CD4-positive, CD25-positive, alpha-beta regulatory T cell (primary cell): ENCODE data around the gene SLC10A7. TPM values are rescaled to one million over a fixed set of nuclear protein-coding genes. Genes with fewer than 3 reads are reported as not detected.

Experiments
- ATAC-seq, 2 donors: fragments of 150-1000 bp; cut with Tn5 transposase; one replicate each; pipeline ENCODE4 v1.10.0; 2021; ENCODE audit warnings: low read depth in 2 of 2, moderate number of reproducible peaks in 2 of 2, moderate library complexity in 1 of 2
- DNase-seq, 3 donors: peaks; one replicate each; pipeline versions ENCODE4 v3.0.0 to v3.0.0-alpha.2; 2012 to 2022; ENCODE audit warnings: mixed read lengths in 1 of 3
- H3K27ac ChIP-seq: one replicate; pipeline ENCODE4 v1.7.0; 2013; ENCODE audit warnings: mild to moderate bottlenecking, low read length; ENCODE audit not compliant: insufficient read depth, poor library complexity, severe bottlenecking
- H3K27me3 ChIP-seq: one replicate; pipeline ENCODE4 v1.7.0; 2013; ENCODE audit warnings: low read length; ENCODE audit not compliant: control insufficient read depth, insufficient read depth
- H3K36me3 ChIP-seq: one replicate; pipeline ENCODE4 v1.7.0; 2013; ENCODE audit warnings: mild to moderate bottlenecking, low read length, moderate library complexity; ENCODE audit not compliant: control insufficient read depth, insufficient read depth
- H3K4me1 ChIP-seq: 2 replicates; pipeline ENCODE4 v1.7.0; 2013; ENCODE audit warnings: mild to moderate bottlenecking, low read length; ENCODE audit not compliant: insufficient read depth, control insufficient read depth, poor library complexity, severe bottlenecking
- H3K4me3 ChIP-seq: one replicate; pipeline ENCODE4 v1.7.0; 2013; ENCODE audit warnings: low read depth, mild to moderate bottlenecking, low read length, moderate library complexity
- H3K9me3 ChIP-seq, 2 experiments: 1 replicate in 1 of 2; 2 replicates in 1 of 2; pipeline ENCODE4 v1.7.0; 2013; ENCODE audit warnings: low read length in 2 of 2, mild to moderate bottlenecking in 1 of 2, moderate library complexity in 1 of 2; ENCODE audit not compliant: control insufficient read depth in 2 of 2
- H3K27ac Mint-ChIP-seq, 3 donors: one replicate each; pipeline ENCODE4 v1.8.0; 2020 to 2022; ENCODE audit warnings: mild to moderate bottlenecking in 3 of 3, mixed read lengths in 3 of 3, moderate library complexity in 2 of 3
- H3K27me3 Mint-ChIP-seq: one replicate; pipeline ENCODE4 v1.8.0; 2022; ENCODE audit warnings: mild to moderate bottlenecking, mixed read lengths
- H3K36me3 Mint-ChIP-seq: one replicate; pipeline ENCODE4 v1.8.0; 2020; ENCODE audit warnings: mixed read lengths
- H3K4me1 Mint-ChIP-seq, 4 donors: one replicate each; pipeline ENCODE4 v1.8.0; 2020 to 2022; ENCODE audit warnings: mixed read lengths in 4 of 4, mild to moderate bottlenecking in 1 of 4
- H3K4me3 Mint-ChIP-seq, 4 donors: one replicate each; pipeline ENCODE4 v1.8.0; 2020 to 2022; ENCODE audit warnings: mild to moderate bottlenecking in 4 of 4, mixed read lengths in 4 of 4, moderate library complexity in 3 of 4
- H3K9me3 Mint-ChIP-seq, 7 donors: one replicate each; pipeline ENCODE4 v1.8.0; 2020 to 2022; ENCODE audit warnings: mixed read lengths in 7 of 7, mild to moderate bottlenecking in 3 of 7, moderate library complexity in 2 of 7
- polyA plus RNA-seq, 4 donors: library from polyadenylated mRNA; unstranded; fragments of 300-500 nt; fragmentation: Illumina TruSeq; gene quantifications; one replicate each; pipeline ENCODE4 v1.2.3, GENCODE V29; 2021
- total RNA-seq: library from RNA; stranded (reverse); gene quantifications from one replicate; pipeline ENCODE4 v1.2.3, GENCODE V29; 2022

The SLC10A7 gene
- total and polyA plus RNA-seq, 5 donors from 2014 or later, result 8.6 to 24.1 (median 10.4) TPM

- no peaks in the 10 kb centered on the region for H3K36me3 Mint-ChIP-seq
- no peaks in the 10 kb centered on the region for H3K27me3 Mint-ChIP-seq
- no peaks in the 10 kb centered on the region for H3K36me3 ChIP-seq
- H3K4me1 Mint-ChIP-seq, result peaks cover 0 to 20% (median 6%) of the 10 kb centered on the region in 4 donors
- H3K27ac ChIP-seq, result no peak overlapping the region
- H3K27ac Mint-ChIP-seq, result no peak overlapping the region
- DNase-seq (peak; percentile 7 to 53 (median 24)), ATAC-seq (peak; percentile 46 to 54)
- H3K4me3 ChIP-seq, result peak overlapping the region; percentile 53
- H3K9me3 ChIP-seq, result no peaks in the 10 kb centered on the region
- H3K4me3 Mint-ChIP-seq, result peak overlapping the region; percentile 13 to 72 (median 45)
- no peaks in the 10 kb centered on the region for H3K27me3 ChIP-seq
- H3K4me1 ChIP-seq, result peaks cover 10% of the 10 kb centered on the region
- H3K9me3 Mint-ChIP-seq, result no peaks in the 10 kb centered on the region
Observed at GRCh38 chr4:146243141-146243882, 278.4 kb downstream of the SLC10A7 start.

- no peak overlapping the region for H3K4me3 Mint-ChIP-seq
- H3K36me3 ChIP-seq, result no peaks in the 10 kb centered on the region
- H3K9me3 ChIP-seq, result no peaks in the 10 kb centered on the region
- no peaks in the 10 kb centered on the region for H3K36me3 Mint-ChIP-seq
- no peak overlapping the region for H3K27ac ChIP-seq
- H3K4me1 Mint-ChIP-seq, result peaks cover 0 to 11% (median 5%) of the 10 kb centered on the region in 4 donors
- peaks cover 1% of the 10 kb centered on the region for H3K27me3 ChIP-seq
- no peak for ATAC-seq
- H3K9me3 Mint-ChIP-seq, result no peaks in the 10 kb centered on the region
- DNase-seq, result no peak
- H3K4me3 ChIP-seq, result no peak overlapping the region
- H3K27me3 Mint-ChIP-seq, result peaks cover 6% of the 10 kb centered on the region
- H3K4me1 ChIP-seq, result peaks cover 3% of the 10 kb centered on the region
- H3K27ac Mint-ChIP-seq, result no peak overlapping the region
Observed at GRCh38 chr4:146238107-146238506, 283.6 kb downstream of the SLC10A7 start.

- Histone ChIP-seq H3K36me3 (no peaks in the 10 kb centered on the region), H3K9me3 (no peaks in the 10 kb centered on the region), H3K27ac (no peak overlapping the region), H3K4me1 (no peaks in the 10 kb centered on the region), H3K27me3 (peaks cover 1% of the 10 kb centered on the region), H3K4me3 (no peak overlapping the region)
- H3K36me3 Mint-ChIP-seq, result no peaks in the 10 kb centered on the region
- H3K27ac Mint-ChIP-seq, result no peak overlapping the region
- no peak for ATAC-seq
- H3K4me3 Mint-ChIP-seq, result no peak overlapping the region
- peaks cover 0 to under 1% (median 0%) of the 10 kb centered on the region in 7 donors for H3K9me3 Mint-ChIP-seq
- no peak for DNase-seq
- H3K27me3 Mint-ChIP-seq, result peaks cover 10% of the 10 kb centered on the region
- H3K4me1 Mint-ChIP-seq, result peaks cover 0 to 5% (median 3%) of the 10 kb centered on the region in 4 donors
Observed at GRCh38 chr4:146237092-146237491, 284.6 kb downstream of the SLC10A7 start.

DNA sequence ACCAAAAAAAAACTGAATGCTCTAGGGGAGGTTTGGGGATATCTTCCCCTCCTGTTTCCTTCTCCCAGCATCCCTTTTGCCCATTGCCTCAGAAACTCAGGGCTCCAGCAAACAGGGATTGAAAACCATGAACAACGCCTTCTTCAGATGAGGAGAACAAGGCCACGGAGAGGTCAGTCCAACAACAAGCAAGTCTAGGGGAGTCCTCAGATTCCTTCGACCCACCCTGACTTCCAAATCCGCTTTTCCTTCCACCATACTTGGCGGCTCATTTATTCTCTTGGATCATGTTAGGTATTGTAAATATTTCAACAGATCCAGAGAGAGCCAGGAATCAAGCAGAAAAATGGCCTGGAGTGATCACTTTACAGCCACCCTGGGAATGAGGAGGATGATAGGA, 285.5 kb downstream of the SLC10A7 start:
- H3K4me1 Mint-ChIP-seq, result no peaks in the 10 kb centered on the region
- H3K27ac Mint-ChIP-seq, result no peak overlapping the region

GRCh38 chr4:146235654-146236177, 286.0 kb downstream of the SLC10A7 start:
- Histone ChIP-seq H3K27me3 (peaks cover 1% of the 10 kb centered on the region), H3K27ac (no peak overlapping the region), H3K4me1 (no peaks in the 10 kb centered on the region), H3K36me3 (no peaks in the 10 kb centered on the region), H3K9me3 (no peaks in the 10 kb centered on the region), H3K4me3 (no peak overlapping the region)
- peaks cover 0 to 4% (median 0%) of the 10 kb centered on the region in 7 donors for H3K9me3 Mint-ChIP-seq
- DNase-seq, result no peak
- no peak overlapping the region for H3K4me3 Mint-ChIP-seq
- ATAC-seq, result no peak
- no peaks in the 10 kb centered on the region for H3K4me1 Mint-ChIP-seq
- no peak overlapping the region for H3K27ac Mint-ChIP-seq
- peaks cover 10% of the 10 kb centered on the region for H3K27me3 Mint-ChIP-seq
- H3K36me3 Mint-ChIP-seq, result no peaks in the 10 kb centered on the region

More for the DNA sequence above, 285.5 kb downstream of the SLC10A7 start:
- Histone ChIP-seq H3K4me3 (no peak overlapping the region), H3K4me1 (no peaks in the 10 kb centered on the region), H3K27ac (no peak overlapping the region), H3K27me3 (peaks cover 1% of the 10 kb centered on the region), H3K36me3 (no peaks in the 10 kb centered on the region), H3K9me3 (no peaks in the 10 kb centered on the region)
- H3K9me3 Mint-ChIP-seq, result peaks cover 0 to 4% (median 0%) of the 10 kb centered on the region in 7 donors
- H3K27me3 Mint-ChIP-seq, result peaks cover 10% of the 10 kb centered on the region
- H3K36me3 Mint-ChIP-seq, result no peaks in the 10 kb centered on the region
- DNase-seq (no peak), ATAC-seq (no peak)
- H3K4me3 Mint-ChIP-seq, result no peak overlapping the region

- Histone ChIP-seq H3K4me1 (no peaks in the 10 kb centered on the region), H3K4me3 (no peak overlapping the region), H3K36me3 (no peaks in the 10 kb centered on the region), H3K27me3 (peaks cover 1% of the 10 kb centered on the region), H3K27ac (no peak overlapping the region), H3K9me3 (no peaks in the 10 kb centered on the region)
- Mint-ChIP-seq H3K36me3 (no peaks in the 10 kb centered on the region), H3K27ac (no peak overlapping the region), H3K27me3 (peaks cover 10% of the 10 kb centered on the region), H3K9me3 (peaks cover 0 to 4% (median 0%) of the 10 kb centered on the region in 7 donors), H3K4me1 (no peaks in the 10 kb centered on the region), H3K4me3 (no peak overlapping the region)
- DNase-seq (no peak), ATAC-seq (no peak)
Observed at GRCh38 chr4:146232131-146232722, 289.5 kb downstream of the SLC10A7 start.

- ATAC-seq (no peak), DNase-seq (no peak)
- Histone ChIP-seq H3K27ac (no peak overlapping the region), H3K4me3 (no peak overlapping the region), H3K36me3 (no peaks in the 10 kb centered on the region), H3K27me3 (no peaks in the 10 kb centered on the region), H3K4me1 (no peaks in the 10 kb centered on the region), H3K9me3 (no peaks in the 10 kb centered on the region)
- Mint-ChIP-seq H3K4me3 (no peak overlapping the region), H3K36me3 (no peaks in the 10 kb centered on the region), H3K27ac (no peak overlapping the region), H3K4me1 (no peaks in the 10 kb centered on the region), H3K9me3 (peaks cover 0 to 4% (median 0%) of the 10 kb centered on the region in 7 donors), H3K27me3 (peaks cover 5% of the 10 kb centered on the region)
Observed at GRCh38 chr4:146229406-146229805, 292.3 kb downstream of the SLC10A7 start.
